AG08395 (cell line): Measurements from ENCODE around the gene FPR2.
A peak's percentile ranks its signal among the peaks of the same experiment; 100 is the strongest.
"Not testable (repeated sequence)": the region's sequence is repeated elsewhere in the genome, so short reads cannot be mapped to it uniquely, and the experiment has no call there.

ENCODE experiments used
- DNase-seq: peaks from one replicate; pipeline ENCODE4 v3.0.0; 2012; ENCODE audit warnings: mixed read lengths, low spot score

FPR2 gene

DNA sequence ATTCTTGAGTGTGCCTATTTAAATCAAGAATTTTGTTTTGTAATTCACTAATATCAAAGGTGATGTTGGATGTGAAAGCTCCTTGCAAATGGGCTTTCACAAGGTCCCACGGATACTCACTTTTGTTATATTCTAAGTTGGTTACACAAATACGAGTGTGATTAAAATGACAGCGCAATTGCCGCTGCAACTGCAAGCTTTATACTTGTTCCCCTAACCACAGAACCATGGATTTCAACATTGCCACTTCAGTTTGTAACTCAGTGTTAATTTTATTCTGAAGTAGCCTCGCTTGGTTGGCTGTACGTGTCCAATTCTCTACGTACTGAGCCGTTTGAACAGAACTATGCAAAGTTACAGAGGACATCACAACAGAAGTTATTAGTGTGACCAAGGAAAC is 44.4 kb downstream of the FPR2 start:
- not testable (repeated sequence) for DNase-seq

- not testable (repeated sequence) for DNase-seq
Measured at GRCh38 chr19:51806571-51806970, 45.6 kb downstream of the FPR2 start.

- peak; percentile 20 for DNase-seq
Measured at GRCh38 chr19:51807111-51807701, 46.2 kb downstream of the FPR2 start.

- DNase-seq: no peak
Measured at GRCh38 chr19:51807925-51808324, 46.9 kb downstream of the FPR2 start.

DNA sequence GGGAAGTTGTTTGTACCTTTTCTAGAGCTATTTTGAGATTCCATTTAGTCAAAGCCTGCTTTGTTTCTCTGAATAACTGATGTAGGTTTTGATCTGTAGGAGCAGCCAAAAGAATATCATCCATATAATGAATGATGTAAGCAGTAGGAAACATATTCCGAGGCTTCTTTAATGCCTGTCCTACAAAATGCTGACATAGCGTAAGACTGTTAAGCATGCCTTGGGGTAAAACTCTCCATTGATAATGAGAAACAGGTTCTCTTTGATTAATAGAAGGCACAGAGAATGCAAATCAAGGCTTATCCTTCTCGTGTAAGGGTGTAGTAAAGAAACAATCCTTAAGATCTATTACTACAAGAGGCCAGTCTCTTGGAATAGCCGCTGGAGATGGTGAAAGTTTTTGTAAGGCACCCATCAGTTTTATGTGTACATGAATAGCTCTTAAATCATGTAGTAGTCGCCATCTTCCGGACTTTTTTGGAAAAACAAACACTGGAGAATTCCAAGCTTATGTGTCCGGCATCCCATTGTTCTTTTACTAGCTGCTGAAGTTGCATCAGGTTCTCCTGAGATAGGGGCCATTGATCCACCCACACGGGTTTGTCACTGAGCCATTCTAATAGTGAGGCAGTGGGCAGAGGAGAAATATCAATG is 47.5 kb downstream of the FPR2 start:
- DNase-seq: peak; percentile 49

- DNase-seq: peak; percentile 19
Measured at GRCh38 chr19:51809787-51810186, 48.8 kb downstream of the FPR2 start.

DNA sequence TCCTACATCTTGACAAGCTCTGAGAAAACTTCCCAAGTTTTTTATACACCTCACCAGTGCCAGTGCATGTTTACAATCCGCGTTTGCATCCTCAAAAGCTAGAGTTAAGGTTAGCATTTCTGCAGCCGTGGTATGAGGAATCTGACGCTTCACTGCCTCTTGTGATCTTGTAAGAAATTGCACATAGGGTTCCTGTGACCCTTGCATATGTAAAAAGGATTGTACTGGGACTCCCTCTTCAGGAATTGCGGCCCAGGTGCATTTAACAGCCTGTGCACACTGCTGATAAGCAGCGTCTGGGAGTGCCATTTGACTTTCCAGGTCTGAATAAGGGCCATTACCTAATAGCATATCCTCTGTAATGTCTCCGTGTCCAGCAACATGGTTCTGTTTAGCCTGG is 49.2 kb downstream of the FPR2 start:
- DNase-seq: no peak

DNA sequence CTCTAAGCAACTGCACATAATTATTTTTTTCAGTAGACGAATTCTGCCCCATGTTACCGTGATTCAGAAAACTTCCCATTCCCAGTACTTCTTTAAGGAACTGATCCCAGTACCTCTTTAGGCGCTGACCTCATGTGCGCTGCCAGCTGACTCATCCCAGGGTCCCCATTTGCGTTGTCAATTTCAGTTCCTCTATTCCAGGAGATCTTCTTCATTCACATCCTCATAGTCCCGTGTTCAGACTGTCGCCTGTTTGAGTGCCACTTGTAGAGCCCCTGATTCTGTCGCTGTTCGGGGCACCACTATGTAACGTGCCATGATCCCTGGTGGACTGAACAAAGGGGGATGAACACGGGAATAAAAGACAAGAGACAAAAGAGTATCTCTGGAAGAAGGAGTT is 50.4 kb downstream of the FPR2 start:
- no peak for DNase-seq

DNA sequence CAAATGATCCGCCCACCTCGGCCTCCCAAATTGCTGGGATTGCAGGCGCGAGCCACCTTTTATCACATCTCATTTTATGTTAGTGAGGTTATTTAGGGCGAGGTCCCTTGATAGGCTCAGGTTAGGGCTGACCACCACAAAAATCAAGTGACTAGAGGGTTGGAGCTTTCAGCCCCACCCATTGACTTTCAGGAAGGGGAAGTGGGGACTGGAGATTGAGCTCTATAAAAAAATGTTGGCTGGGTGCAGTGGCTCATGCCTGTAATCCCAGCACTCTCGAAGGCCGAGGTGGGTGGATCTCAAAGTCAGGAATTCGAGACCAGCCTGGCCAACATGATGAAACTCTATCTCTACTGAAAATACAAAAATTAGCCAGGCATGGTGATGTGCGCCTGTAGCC is 54.1 kb downstream of the FPR2 start:
- DNase-seq: no peak

- no peak for DNase-seq
Measured at GRCh38 chr19:51816711-51817110, 55.7 kb downstream of the FPR2 start.

- no peak for DNase-seq
Measured at GRCh38 chr19:51820011-51820410, 59.0 kb downstream of the FPR2 start.
